ENCODE results near the gene ITGB4.
"Not testable (repeated sequence)": the region's sequence is repeated elsewhere in the genome, so short reads cannot be mapped to it uniquely, and the experiment has no call there.

Gene ITGB4

GRCh38 chr17:75755990-75756389, 34.7 kb downstream of the ITGB4 start:
- TF ChIP-seq CTCF (IDR thresholded peaks at IDR 0.05; ENCODE audit: low read depth, low read length, missing control alignments) = no peak
- no peak overlapping the region for H3K4me3 ChIP-seq (replicated peaks; ENCODE audit: low read depth, low read length)
- DNase-seq (ENCODE audit: extremely low read depth, low read depth) = no peak

GRCh38 chr17:75756451-75757085, 35.3 kb downstream of the ITGB4 start:
- no peak for DNase-seq (ENCODE audit: extremely low read depth, low read depth)
- H3K4me3 ChIP-seq (replicated peaks; ENCODE audit: low read depth, low read length) = no peak overlapping the region
- TF ChIP-seq CTCF (IDR thresholded peaks at IDR 0.05; ENCODE audit: low read depth, low read length, missing control alignments) = no peak

GRCh38 chr17:75757086-75757681, 35.9 kb downstream of the ITGB4 start:
- no peak for TF ChIP-seq CTCF (IDR thresholded peaks at IDR 0.05; ENCODE audit: low read depth, low read length, missing control alignments)
- no peak for DNase-seq (ENCODE audit: extremely low read depth, low read depth)
- H3K4me3 ChIP-seq (replicated peaks; ENCODE audit: low read depth, low read length) = no peak overlapping the region

GRCh38 chr17:75758131-75758905, 37.1 kb downstream of the ITGB4 start:
- no peak for DNase-seq (ENCODE audit: extremely low read depth, low read depth)
- no peak overlapping the region for H3K4me3 ChIP-seq (replicated peaks; ENCODE audit: low read depth, low read length)
- TF ChIP-seq CTCF (IDR thresholded peaks at IDR 0.05; ENCODE audit: low read depth, low read length, missing control alignments) = peak; percentile 40

- no peak for TF ChIP-seq CTCF (IDR thresholded peaks at IDR 0.05; ENCODE audit: low read depth, low read length, missing control alignments)
- H3K4me3 ChIP-seq (replicated peaks; ENCODE audit: low read depth, low read length) = no peak overlapping the region
- DNase-seq (ENCODE audit: extremely low read depth, low read depth) = no peak
Observed at GRCh38 chr17:75759457-75759856, 38.2 kb downstream of the ITGB4 start.

- not testable (repeated sequence) for DNase-seq (ENCODE audit: extremely low read depth, low read depth)
Observed at GRCh38 chr17:75759978-75760640, 38.9 kb downstream of the ITGB4 start.

More at GRCh38 chr17:75759978-75760640, 38.9 kb downstream of the ITGB4 start:
- not testable (repeated sequence) for H3K4me3 ChIP-seq (replicated peaks; ENCODE audit: low read depth, low read length)
